Adrenal gland (tissue), 5 donors: ENCODE results near the gene FAM89B.

ENCODE experiments used
- CTCF ChIP-seq, 6 experiments: fragments of 450-650 bp in 4 of 6; fragments of 200-600 bp in 2 of 6; sonication (generic) in 1 of 6; IDR thresholded peaks; 1 replicate in 5 of 6; 2 replicates in 1 of 6; pipeline versions ENCODE4 v1.5.1 to v1.8.0; 2016 to 2021; ENCODE audit warnings: antibody characterized with exemption in 6 of 6, mild to moderate bottlenecking in 2 of 6, moderate library complexity in 1 of 6
- POLR2A ChIP-seq, 2 donors: fragments of 450-650 bp; IDR thresholded peaks; one replicate each; pipeline ENCODE4 v1.6.1; 2017; ENCODE audit warnings: antibody characterized with exemption in 2 of 2, mild to moderate bottlenecking in 2 of 2, moderate library complexity in 1 of 2
- donor health status: DM: no; HTN: no; CAD: no.

DNA sequence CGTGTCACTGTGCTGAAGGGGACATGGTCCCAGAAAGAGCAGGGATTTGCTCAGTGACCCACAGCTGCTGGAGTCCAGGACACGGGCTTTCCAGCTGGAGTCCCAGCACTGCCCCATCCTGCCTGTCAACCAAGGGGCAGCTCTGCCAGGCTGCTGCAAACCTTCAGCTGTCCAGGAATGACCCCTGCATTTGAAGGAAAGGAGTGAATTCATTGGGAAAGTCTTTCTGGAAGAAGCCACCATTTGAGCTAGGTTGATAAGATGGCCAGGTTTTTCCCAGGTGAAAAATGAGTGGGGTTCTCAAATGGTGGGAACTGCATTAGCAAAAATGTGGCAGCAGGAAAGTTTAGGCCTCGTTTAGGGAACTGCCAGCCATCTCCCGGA is 13.9 kb downstream of the FAM89B start:
- no peak for TF ChIP-seq CTCF (IDR thresholded peaks at IDR 0.05)
- no peak for TF ChIP-seq POLR2A (IDR thresholded peaks at IDR 0.05)
